ENCODE data around the gene FAAH.

The FAAH gene

GRCh38 chr1:46451948-46452930 lies 58.1 kb downstream of the FAAH start:
- in situ Hi-C loops (cut with HindIII; ENCODE audit: low sequenced_read_pairs): no loop called here
- H3K4me3 ChIP-seq (ENCODE audit: low read depth, low read length): no peak overlapping the region
- no peak for TF ChIP-seq CTCF (IDR thresholded peaks at IDR 0.05; ENCODE audit: low read depth, low read length, missing control alignments)
- no peak for DNase-seq (ENCODE audit: low read depth)

GRCh38 chr1:46452931-46453325 lies 58.8 kb downstream of the FAAH start:
- in situ Hi-C loops (cut with HindIII; ENCODE audit: low sequenced_read_pairs): no loop called here
- no peak for DNase-seq (ENCODE audit: low read depth)
- TF ChIP-seq CTCF (IDR thresholded peaks at IDR 0.05; ENCODE audit: low read depth, low read length, missing control alignments): no peak
- no peak overlapping the region for H3K4me3 ChIP-seq (ENCODE audit: low read depth, low read length)

- in situ Hi-C loops (cut with HindIII; ENCODE audit: low sequenced_read_pairs): no loop called here
- no peak for TF ChIP-seq CTCF (IDR thresholded peaks at IDR 0.05; ENCODE audit: low read depth, low read length, missing control alignments)
- no peak for DNase-seq (ENCODE audit: low read depth)
- H3K4me3 ChIP-seq (ENCODE audit: low read depth, low read length): no peak overlapping the region
These were observed 59.3 kb downstream of the FAAH start for GRCh38 chr1:46453449-46453848.

- no peak for DNase-seq (ENCODE audit: low read depth)
- no peak for TF ChIP-seq CTCF (IDR thresholded peaks at IDR 0.05; ENCODE audit: low read depth, low read length, missing control alignments)
- in situ Hi-C loops (cut with HindIII; ENCODE audit: low sequenced_read_pairs): no loop called here
- no peak overlapping the region for H3K4me3 ChIP-seq (ENCODE audit: low read depth, low read length)
These were observed 61.8 kb downstream of the FAAH start for GRCh38 chr1:46455951-46456350.

- no peak overlapping the region for H3K4me3 ChIP-seq (ENCODE audit: low read depth, low read length)
- no peak for TF ChIP-seq CTCF (IDR thresholded peaks at IDR 0.05; ENCODE audit: low read depth, low read length, missing control alignments)
- in situ Hi-C loops (cut with HindIII; ENCODE audit: low sequenced_read_pairs): no loop called here
- no peak for DNase-seq (ENCODE audit: low read depth)
These were observed 62.4 kb downstream of the FAAH start for GRCh38 chr1:46456411-46456963.

- in situ Hi-C loops (cut with HindIII; ENCODE audit: low sequenced_read_pairs): no loop called here
- no peak overlapping the region for H3K4me3 ChIP-seq (ENCODE audit: low read depth, low read length)
- no peak for TF ChIP-seq CTCF (IDR thresholded peaks at IDR 0.05; ENCODE audit: low read depth, low read length, missing control alignments)
- DNase-seq (ENCODE audit: low read depth): no peak
These were observed 63.1 kb downstream of the FAAH start for GRCh38 chr1:46457178-46457577.
